H1 (cell line): ENCODE data around the gene SPTBN1. TPM values are rescaled to one million over a fixed set of nuclear protein-coding genes. Genes with fewer than 3 reads are reported as not detected.

Experiments
- CTCF ChIA-PET: fragments of 300-600 bp; sonication (Branson Sonifier 250); formaldehyde crosslinking; loops from one replicate; lab custom pipeline; 2021; ENCODE audit not compliant: partially characterized antibody; lab: Charles Lee
- POLR2A ChIA-PET: fragments of 300-600 bp; sonication (Branson Sonifier 250); formaldehyde crosslinking; loops from one replicate; lab custom pipeline; 2021; ENCODE audit warnings: inconsistent platforms; ENCODE audit not compliant: partially characterized antibody; lab: Charles Lee
- DNase-seq, 2 experiments: peaks; one replicate each; pipeline versions ENCODE4 v3.0.0 to v3.0.0-alpha.2; 2010 to 2022; ENCODE audit warnings: low spot score in 2 of 2, low read depth in 1 of 2, mixed read lengths in 1 of 2
- FAIRE-seq: peaks from 2 replicates; lab custom pipeline; 2011; peaks lifted over from hg19 to GRCh38; lab: Jason Lieb, UNC
- H2AFZ ChIP-seq: 2 replicates; pipeline ENCODE4 v1.8.1; 2012; ENCODE audit warnings: low read length, inconsistent platforms
- H2AK5ac ChIP-seq: 2 replicates; pipeline ENCODE4 v1.6.1; 2013; ENCODE audit warnings: low read depth, low read length
- H2BK120ac ChIP-seq: replicated peaks from 2 replicates; pipeline ENCODE3; 2013; ENCODE audit warnings: low read depth, low read length, inconsistent platforms
- H2BK12ac ChIP-seq: 2 replicates; pipeline ENCODE4 v1.6.1; 2013; ENCODE audit warnings: low read depth, low read length
- H2BK15ac ChIP-seq: 2 replicates; pipeline ENCODE4 v1.6.1; 2013; ENCODE audit warnings: low read length
- H2BK20ac ChIP-seq: 2 replicates; pipeline ENCODE4 v1.6.1; 2013; ENCODE audit warnings: low read length
- H2BK5ac ChIP-seq: 2 replicates; pipeline ENCODE4 v1.6.1; 2013; ENCODE audit warnings: low read depth, low read length
- H3K14ac ChIP-seq: 2 replicates; pipeline ENCODE4 v1.6.1; 2013; ENCODE audit warnings: inconsistent platforms; ENCODE audit not compliant: insufficient read length
- H3K18ac ChIP-seq: 2 replicates; pipeline ENCODE4 v1.6.1; 2013; ENCODE audit warnings: low read length; ENCODE audit errors: extremely low read depth
- H3K23ac ChIP-seq: 2 replicates; pipeline ENCODE4 v1.6.1; 2013; ENCODE audit warnings: inconsistent platforms; ENCODE audit not compliant: insufficient read length
- H3K23me2 ChIP-seq: 2 replicates; pipeline ENCODE4 v1.6.1; 2013; ENCODE audit warnings: low read depth, low read length
- H3K27ac ChIP-seq: 2 replicates; pipeline ENCODE4 v1.6.1; 2011; ENCODE audit warnings: low read depth, low read length, inconsistent platforms
- H3K27me3 ChIP-seq, 4 experiments: replicated peaks in 1 of 4; 1 replicate in 1 of 4; 2 replicates in 3 of 4; pipeline versions ENCODE4 v1.6.1 to v1.8.1; 2011 to 2013; ENCODE audit warnings: low read length in 3 of 4, mild to moderate bottlenecking in 3 of 4, inconsistent platforms in 2 of 4, mixed read lengths in 2 of 4, moderate library complexity in 1 of 4; ENCODE audit not compliant: control insufficient read depth in 3 of 4, insufficient read depth in 3 of 4; ENCODE audit errors: extremely low read depth in 1 of 4
- H3K36me3 ChIP-seq, 4 experiments: 2 replicates each; pipeline versions ENCODE4 v1.6.1 to v1.8.1; 2011 to 2013; ENCODE audit warnings: mild to moderate bottlenecking in 4 of 4, low read length in 3 of 4, moderate library complexity in 2 of 4, control low read depth in 1 of 4, inconsistent platforms in 1 of 4; ENCODE audit not compliant: insufficient read depth in 4 of 4, control insufficient read depth in 2 of 4
- H3K4ac ChIP-seq: replicated peaks from 2 replicates; pipeline ENCODE3; 2013; ENCODE audit warnings: low read length, low read depth, mixed read lengths, inconsistent platforms; ENCODE audit not compliant: insufficient read length
- H3K4me1 ChIP-seq, 4 experiments: replicated peaks in 1 of 4; 1 replicate in 1 of 4; 2 replicates in 3 of 4; pipeline versions ENCODE4 v1.6.1 to v1.8.1; 2011 to 2013; ENCODE audit warnings: low read length in 3 of 4, inconsistent platforms in 2 of 4, mixed read lengths in 1 of 4; ENCODE audit not compliant: insufficient read depth in 4 of 4, control insufficient read depth in 3 of 4
- H3K4me2 ChIP-seq, 2 experiments: 2 replicates each; pipeline versions ENCODE4 v1.6.1 to v1.8.1; 2011 to 2013; ENCODE audit warnings: low read depth in 2 of 2, low read length in 2 of 2, control low read depth in 1 of 2, inconsistent platforms in 1 of 2, mild to moderate bottlenecking in 1 of 2; ENCODE audit not compliant: insufficient read depth in 1 of 2
- H3K4me3 ChIP-seq, 4 experiments: fragments of 200-600, 300-600 bp in 1 of 4; sonication (generic), shearing (Covaris generic), sonication (Bioruptor Twin) in 1 of 4; 2 replicates each; pipeline versions ENCODE4 v1.5.1 to v1.8.1; 2011 to 2016; ENCODE audit warnings: low read length in 4 of 4, low read depth in 3 of 4, control low read depth in 2 of 4, inconsistent platforms in 2 of 4, mild to moderate bottlenecking in 2 of 4, mixed read lengths in 1 of 4, moderate library complexity in 1 of 4; ENCODE audit not compliant: insufficient read depth in 2 of 4; ENCODE audit errors: extremely low read depth in 1 of 4
- H3K56ac ChIP-seq: replicated peaks from 2 replicates; pipeline ENCODE3; 2013; ENCODE audit warnings: low read depth, mild to moderate bottlenecking, mixed read lengths, low read length, inconsistent platforms; ENCODE audit not compliant: insufficient read length
- H3K79me1 ChIP-seq: 2 replicates; pipeline ENCODE4 v1.6.1; 2013; ENCODE audit warnings: low read depth, low read length, control low read depth
- H3K79me2 ChIP-seq, 2 experiments: 2 replicates each; pipeline versions ENCODE4 v1.6.1 to v1.8.1; 2012 to 2013; ENCODE audit warnings: low read length in 2 of 2, mild to moderate bottlenecking in 2 of 2, inconsistent platforms in 1 of 2; ENCODE audit not compliant: insufficient read depth in 2 of 2, control insufficient read depth in 1 of 2
- H3K9ac ChIP-seq, 4 experiments: replicated peaks in 1 of 4; 1 replicate in 1 of 4; 2 replicates in 3 of 4; pipeline versions ENCODE4 v1.6.1 to v1.8.1; 2011 to 2013; ENCODE audit warnings: low read depth in 3 of 4, low read length in 3 of 4, control low read depth in 2 of 4, mild to moderate bottlenecking in 2 of 4, moderate library complexity in 2 of 4, inconsistent platforms in 1 of 4; ENCODE audit errors: extremely low read depth in 1 of 4
- H3K9me3 ChIP-seq, 2 experiments: 2 replicates each; pipeline versions ENCODE4 v1.6.1 to v1.8.1; 2012 to 2013; ENCODE audit warnings: mild to moderate bottlenecking in 2 of 2, moderate library complexity in 2 of 2, control low read depth in 1 of 2, inconsistent platforms in 1 of 2, low read depth in 1 of 2, low read length in 1 of 2, mixed read lengths in 1 of 2; ENCODE audit not compliant: insufficient read depth in 2 of 2
- H4K20me1 ChIP-seq, 2 experiments: replicated peaks in 1 of 2; 2 replicates each; pipeline versions ENCODE3 to v1.8.1; 2011 to 2013; ENCODE audit warnings: inconsistent platforms in 2 of 2, low read length in 2 of 2, mild to moderate bottlenecking in 1 of 2; ENCODE audit not compliant: insufficient read depth in 2 of 2, control insufficient read depth in 1 of 2
- H4K5ac ChIP-seq: 2 replicates; pipeline ENCODE4 v1.6.1; 2013; ENCODE audit warnings: low read length, low read depth, mixed read lengths, inconsistent platforms; ENCODE audit not compliant: insufficient read length
- H4K8ac ChIP-seq: 2 replicates; pipeline ENCODE4 v1.8.0; 2013; ENCODE audit warnings: mild to moderate bottlenecking, moderate library complexity, low read length, inconsistent platforms; ENCODE audit not compliant: insufficient read depth; ENCODE audit errors: extremely low read depth
- H4K91ac ChIP-seq: replicated peaks from 2 replicates; pipeline ENCODE3; 2013; ENCODE audit warnings: low read length, mixed read lengths, inconsistent platforms; ENCODE audit not compliant: insufficient read length
- KDM1A ChIP-seq: fragments of 200-600, 300-600 bp; sonication (generic); IDR thresholded peaks from 2 replicates; pipeline ENCODE4 v1.7.1; 2016; ENCODE audit warnings: mild to moderate bottlenecking, low read length, borderline replicate concordance
- MAFK ChIP-seq: IDR thresholded peaks from 2 replicates; pipeline ENCODE4 v1.6.1; 2012; ENCODE audit warnings: low read depth, mild to moderate bottlenecking, improper control_type of control experiment, low read length
- RNF2 ChIP-seq: fragments of 200-900, 300-1000 bp; sonication (generic); IDR thresholded peaks from 2 replicates; pipeline ENCODE4 v1.7.1; 2016; ENCODE audit warnings: borderline replicate concordance, low read depth, mild to moderate bottlenecking, antibody characterized with exemption, low read length; ENCODE audit not compliant: poor library complexity, severe bottlenecking; ENCODE audit errors: missing control alignments
- SAP30 ChIP-seq: fragments of 300-600 bp; sonication (generic); IDR thresholded peaks from 2 replicates; pipeline ENCODE4 v1.7.1; 2012; ENCODE audit warnings: low read length, moderate library complexity, mild to moderate bottlenecking, inconsistent platforms; ENCODE audit not compliant: insufficient read depth, insufficient replicate concordance
- WGBS, 2 experiments: shearing (Covaris generic) in 1 of 2; methylation state at CpG; one replicate each; pipeline versions ENCODE4 v1.1.6 to v1.1.7; 2013 to 2015; ENCODE audit warnings: low lambda C conversion rate in 2 of 2, mixed read lengths in 2 of 2, inconsistent platforms in 1 of 2, low coverage in 1 of 2, missing lambda C conversion rate in 1 of 2; ENCODE audit not compliant: insufficient replicate concordance in 2 of 2, insufficient coverage in 1 of 2, insufficient read length in 1 of 2; ENCODE audit errors: extremely low coverage in 1 of 2, missing lambda C conversion rate in 1 of 2; 5-methylcytosine and 5-hydroxymethylcytosine counted together
- polyA plus RNA-seq, 7 experiments: library from polyadenylated mRNA; depleted of rRNA in 3 of 7; stranded (reverse) in 5 of 7; unstranded in 2 of 7; fragments of >200 nt in 5 of 7; fragments of 200-250 nt in 2 of 7; gene quantifications; 1 replicate in 5 of 7; 2 replicates in 1 of 7; 4 replicates in 1 of 7; pipeline versions ENCODE4 v1.2.1 to v1.2.3, GENCODE V29; 2011 to 2013; ENCODE audit warnings: missing spikeins in 2 of 7, mixed read lengths in 2 of 7
- total RNA-seq: library from RNA; stranded (reverse); fragmentation: NEBNext Ultra II Directional; extraction: Animal tissue kit (Norgen Biotek cat#: 25700); gene quantifications from 2 replicates; pipeline ENCODE4 v1.2.1, GENCODE V29; 2021
- TF ChIP-seq, protein P1 (sequence below), 3 experiments: IDR thresholded peaks; 1 replicate in 2 of 3; 2 replicates in 1 of 3; pipeline versions ENCODE4 v1.5.1 to v1.6.1; 2011; ENCODE audit warnings: low read length in 3 of 3, mild to moderate bottlenecking in 3 of 3, inconsistent platforms in 2 of 3, low read depth in 1 of 3, moderate library complexity in 1 of 3; ENCODE audit not compliant: insufficient read depth in 1 of 3; ENCODE audit errors: control extremely low read depth in 1 of 3

SPTBN1 gene
- total and polyA plus RNA-seq, 2 of the 8 experiments (the other 6 are each of a cell fraction or from before 2014, with no cell fraction given), result 31.8 to 180 TPM

GRCh38 chr2:54459037-54459441, 2.9 kb downstream of the SPTBN1 start:
- Histone ChIP-seq H2BK12ac (no peak overlapping the region), H3K9me3 (no peaks in the 10 kb centered on the region), H3K23ac (no peak overlapping the region), H3K14ac (no peak overlapping the region), H3K36me3 (no peaks in the 10 kb centered on the region), H3K4me2 (no peak overlapping the region), H3K4me1 (peaks cover 0 to 4% (median under 1%) of the 10 kb centered on the region in 4 experiments; a peak in 1 of 7 replicates), H2AK5ac (no peak overlapping the region), H3K18ac (no peak overlapping the region), H3K23me2 (peaks cover 15% of the 10 kb centered on the region), H4K5ac (no peak overlapping the region), H3K4ac (no peak overlapping the region), H3K9ac (no peak overlapping the region), H2BK5ac (no peak overlapping the region), H2BK15ac (no peak overlapping the region), H3K79me1 (peaks cover 4% of the 10 kb centered on the region; the same call in 1 of the 2 replicates), H2BK20ac (no peak overlapping the region), H2AFZ (no peak overlapping the region), H3K27ac (no peak overlapping the region), H3K56ac (no peak overlapping the region), H2BK120ac (no peak overlapping the region), H3K79me2 (peaks cover 2 to 54% of the 10 kb centered on the region in 2 experiments; a peak in 3 of 4 replicates), H3K4me3 (no peak overlapping the region), H4K20me1 (peaks cover 2 to 3% of the 10 kb centered on the region in 2 experiments), H4K91ac (no peak overlapping the region), H3K27me3 (no peaks in the 10 kb centered on the region; a peak in 1 of 7 replicates), H4K8ac (no peak overlapping the region)
- FAIRE-seq (no peak), DNase-seq (no peak)
- ChIA-PET CTCF (interaction anchor here (0.9 kb wide), 1 partner anchor 65 kb away, joined by 3 read pairs; no protein-coding TSS in a partner anchor), POLR2A (no interaction called here)
- TF ChIP-seq KDM1A (no peak), RNF2 (no peak), MAFK (no peak), SAP30 (no peak)
- TF ChIP-seq, protein P1, sequence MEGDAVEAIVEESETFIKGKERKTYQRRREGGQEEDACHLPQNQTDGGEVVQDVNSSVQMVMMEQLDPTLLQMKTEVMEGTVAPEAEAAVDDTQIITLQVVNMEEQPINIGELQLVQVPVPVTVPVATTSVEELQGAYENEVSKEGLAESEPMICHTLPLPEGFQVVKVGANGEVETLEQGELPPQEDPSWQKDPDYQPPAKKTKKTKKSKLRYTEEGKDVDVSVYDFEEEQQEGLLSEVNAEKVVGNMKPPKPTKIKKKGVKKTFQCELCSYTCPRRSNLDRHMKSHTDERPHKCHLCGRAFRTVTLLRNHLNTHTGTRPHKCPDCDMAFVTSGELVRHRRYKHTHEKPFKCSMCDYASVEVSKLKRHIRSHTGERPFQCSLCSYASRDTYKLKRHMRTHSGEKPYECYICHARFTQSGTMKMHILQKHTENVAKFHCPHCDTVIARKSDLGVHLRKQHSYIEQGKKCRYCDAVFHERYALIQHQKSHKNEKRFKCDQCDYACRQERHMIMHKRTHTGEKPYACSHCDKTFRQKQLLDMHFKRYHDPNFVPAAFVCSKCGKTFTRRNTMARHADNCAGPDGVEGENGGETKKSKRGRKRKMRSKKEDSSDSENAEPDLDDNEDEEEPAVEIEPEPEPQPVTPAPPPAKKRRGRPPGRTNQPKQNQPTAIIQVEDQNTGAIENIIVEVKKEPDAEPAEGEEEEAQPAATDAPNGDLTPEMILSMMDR (IDR thresholded peaks at IDR 0.05; ENCODE audit: control extremely low read depth in 1 of 3, insufficient read depth in 1 of 3, low read depth in 1 of 3, low read length in 3 of 3), result no peak
- WGBS, 2 experiments, result 61% methylated on average over 2 of the region's 2 CpGs; no CpG with 5 or more reads in 1 of the 2 experiments
